ENCODE results near the gene RIOK2.

DNA sequence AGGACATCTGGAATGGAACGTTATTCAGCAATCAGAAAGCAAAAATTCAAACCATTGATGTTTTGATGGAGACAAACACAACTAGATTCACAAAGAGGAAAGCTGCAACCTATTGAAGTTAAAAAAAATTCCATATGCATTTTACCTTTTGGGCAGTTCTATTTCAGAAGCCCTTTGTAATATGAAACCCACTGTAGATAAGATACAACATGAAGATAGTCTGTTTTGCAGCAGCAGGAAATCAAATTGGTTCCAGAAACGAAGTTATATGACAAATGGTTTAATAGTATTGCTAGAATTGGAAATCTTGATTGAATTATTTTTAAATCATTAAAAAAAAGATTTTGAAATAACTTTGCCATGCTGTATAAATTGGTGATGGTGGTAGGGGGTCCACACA, 41.5 kb downstream of the RIOK2 start:
- TF ChIP-seq, protein P1, sequence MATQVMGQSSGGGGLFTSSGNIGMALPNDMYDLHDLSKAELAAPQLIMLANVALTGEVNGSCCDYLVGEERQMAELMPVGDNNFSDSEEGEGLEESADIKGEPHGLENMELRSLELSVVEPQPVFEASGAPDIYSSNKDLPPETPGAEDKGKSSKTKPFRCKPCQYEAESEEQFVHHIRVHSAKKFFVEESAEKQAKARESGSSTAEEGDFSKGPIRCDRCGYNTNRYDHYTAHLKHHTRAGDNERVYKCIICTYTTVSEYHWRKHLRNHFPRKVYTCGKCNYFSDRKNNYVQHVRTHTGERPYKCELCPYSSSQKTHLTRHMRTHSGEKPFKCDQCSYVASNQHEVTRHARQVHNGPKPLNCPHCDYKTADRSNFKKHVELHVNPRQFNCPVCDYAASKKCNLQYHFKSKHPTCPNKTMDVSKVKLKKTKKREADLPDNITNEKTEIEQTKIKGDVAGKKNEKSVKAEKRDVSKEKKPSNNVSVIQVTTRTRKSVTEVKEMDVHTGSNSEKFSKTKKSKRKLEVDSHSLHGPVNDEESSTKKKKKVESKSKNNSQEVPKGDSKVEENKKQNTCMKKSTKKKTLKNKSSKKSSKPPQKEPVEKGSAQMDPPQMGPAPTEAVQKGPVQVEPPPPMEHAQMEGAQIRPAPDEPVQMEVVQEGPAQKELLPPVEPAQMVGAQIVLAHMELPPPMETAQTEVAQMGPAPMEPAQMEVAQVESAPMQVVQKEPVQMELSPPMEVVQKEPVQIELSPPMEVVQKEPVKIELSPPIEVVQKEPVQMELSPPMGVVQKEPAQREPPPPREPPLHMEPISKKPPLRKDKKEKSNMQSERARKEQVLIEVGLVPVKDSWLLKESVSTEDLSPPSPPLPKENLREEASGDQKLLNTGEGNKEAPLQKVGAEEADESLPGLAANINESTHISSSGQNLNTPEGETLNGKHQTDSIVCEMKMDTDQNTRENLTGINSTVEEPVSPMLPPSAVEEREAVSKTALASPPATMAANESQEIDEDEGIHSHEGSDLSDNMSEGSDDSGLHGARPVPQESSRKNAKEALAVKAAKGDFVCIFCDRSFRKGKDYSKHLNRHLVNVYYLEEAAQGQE (IDR thresholded peaks at IDR 0.05; ENCODE audit: insufficient read depth in 1 of 2, low read depth in 2 of 2, low read length in 2 of 2) = no peak
- no peak for TF ChIP-seq TAF1 (IDR thresholded peaks at IDR 0.05; ENCODE audit: borderline replicate concordance, insufficient read depth, low read length)
- TF ChIP-seq POLR2AphosphoS5 (IDR thresholded peaks at IDR 0.05; ENCODE audit: low read depth, low read length) = no peak

Data from PFSK-1 (cell line).